CD4-positive, alpha-beta memory T cell (primary cell): ENCODE measurements around the gene STYXL1. TPM values are rescaled to one million over a fixed set of nuclear protein-coding genes. Genes with fewer than 3 reads are reported as not detected.
"Not testable (repeated sequence)": the region's sequence is repeated elsewhere in the genome, so short reads cannot be mapped to it uniquely, and the experiment has no call there.

ENCODE experiments used
- CTCF ChIA-PET: fragments of 350-600 bp; sonication (Branson Sonifier 250); formaldehyde crosslinking; loops from one replicate; lab custom pipeline; 2021; ENCODE audit warnings: inconsistent platforms; ENCODE audit not compliant: partially characterized antibody; lab: Charles Lee
- POLR2A ChIA-PET: fragments of 350-600 bp; sonication (Branson Sonifier 250); formaldehyde crosslinking; loops from one replicate; lab custom pipeline; 2021; ENCODE audit not compliant: partially characterized antibody; lab: Charles Lee
- DNase-seq, 5 donors: peaks; one replicate each; pipeline versions ENCODE4 v3.0.0 to v3.0.0-alpha.2; 2020 to 2022; ENCODE audit warnings: mixed read lengths in 1 of 5
- H3K27ac ChIP-seq: one replicate; pipeline ENCODE4 v1.7.0; 2013; ENCODE audit warnings: low read depth, low read length
- H3K27me3 ChIP-seq: 2 replicates; pipeline ENCODE4 v1.7.0; 2013; ENCODE audit warnings: mild to moderate bottlenecking, low read length, moderate library complexity; ENCODE audit not compliant: insufficient read depth
- H3K36me3 ChIP-seq: 2 replicates; pipeline ENCODE4 v1.7.0; 2013; ENCODE audit warnings: mild to moderate bottlenecking, low read length, moderate library complexity; ENCODE audit not compliant: insufficient read depth
- H3K4me1 ChIP-seq: 2 replicates; pipeline ENCODE4 v1.7.0; 2013; ENCODE audit warnings: mild to moderate bottlenecking, low read length, moderate library complexity; ENCODE audit not compliant: insufficient read depth
- H3K4me3 ChIP-seq, 2 donors: one replicate each; pipeline ENCODE4 v1.7.0; 2013; ENCODE audit warnings: low read length in 2 of 2, mild to moderate bottlenecking in 1 of 2
- H3K9me3 ChIP-seq, 2 donors: one replicate each; pipeline ENCODE4 v1.7.0; 2013; ENCODE audit warnings: low read length in 2 of 2, control low read depth in 1 of 2; ENCODE audit not compliant: control insufficient read depth in 1 of 2
- H3K27ac Mint-ChIP-seq, 7 donors: one replicate each; pipeline ENCODE4 v1.8.0; 2020 to 2021; ENCODE audit warnings: mixed read lengths in 7 of 7, mild to moderate bottlenecking in 6 of 7, inconsistent platforms in 3 of 7, moderate library complexity in 3 of 7
- H3K27me3 Mint-ChIP-seq, 2 donors: one replicate each; pipeline ENCODE4 v1.8.0; 2020 to 2021; ENCODE audit warnings: mixed read lengths in 2 of 2
- H3K36me3 Mint-ChIP-seq, 2 donors: one replicate each; pipeline ENCODE4 v1.8.0; 2020 to 2021; ENCODE audit warnings: mixed read lengths in 2 of 2, inconsistent platforms in 1 of 2, mild to moderate bottlenecking in 1 of 2
- H3K4me1 Mint-ChIP-seq, 4 donors: one replicate each; pipeline ENCODE4 v1.8.0; 2020 to 2021; ENCODE audit warnings: mixed read lengths in 4 of 4, mild to moderate bottlenecking in 1 of 4
- H3K4me3 Mint-ChIP-seq, 8 donors: one replicate each; pipeline ENCODE4 v1.8.0; 2020 to 2021; ENCODE audit warnings: mixed read lengths in 8 of 8, mild to moderate bottlenecking in 7 of 8, moderate library complexity in 6 of 8, inconsistent platforms in 3 of 8
- H3K9me3 Mint-ChIP-seq, 8 donors: one replicate each; pipeline ENCODE4 v1.8.0; 2020 to 2021; ENCODE audit warnings: mixed read lengths in 8 of 8, mild to moderate bottlenecking in 5 of 8, inconsistent platforms in 3 of 8, moderate library complexity in 1 of 8
- intact Hi-C: fragments of 100-400 bp; cut with micrococcal nuclease; formaldehyde crosslinking; loops from one replicate; pipeline ENCODE4 v1.15.1; 2023
- polyA plus RNA-seq, 2 donors: library from polyadenylated mRNA; unstranded; fragments of 300-500 nt; fragmentation: Illumina TruSeq; gene quantifications; one replicate each; pipeline ENCODE4 v1.2.3, GENCODE V29; 2021
- total RNA-seq, 2 experiments: library from RNA; stranded (reverse); gene quantifications; one replicate each; pipeline ENCODE4 v1.2.3, GENCODE V29; 2021

The STYXL1 gene
- total and polyA plus RNA-seq, 4 experiments from 2014 or later, result 18.9 to 71.0 (median 33.7) TPM

DNA sequence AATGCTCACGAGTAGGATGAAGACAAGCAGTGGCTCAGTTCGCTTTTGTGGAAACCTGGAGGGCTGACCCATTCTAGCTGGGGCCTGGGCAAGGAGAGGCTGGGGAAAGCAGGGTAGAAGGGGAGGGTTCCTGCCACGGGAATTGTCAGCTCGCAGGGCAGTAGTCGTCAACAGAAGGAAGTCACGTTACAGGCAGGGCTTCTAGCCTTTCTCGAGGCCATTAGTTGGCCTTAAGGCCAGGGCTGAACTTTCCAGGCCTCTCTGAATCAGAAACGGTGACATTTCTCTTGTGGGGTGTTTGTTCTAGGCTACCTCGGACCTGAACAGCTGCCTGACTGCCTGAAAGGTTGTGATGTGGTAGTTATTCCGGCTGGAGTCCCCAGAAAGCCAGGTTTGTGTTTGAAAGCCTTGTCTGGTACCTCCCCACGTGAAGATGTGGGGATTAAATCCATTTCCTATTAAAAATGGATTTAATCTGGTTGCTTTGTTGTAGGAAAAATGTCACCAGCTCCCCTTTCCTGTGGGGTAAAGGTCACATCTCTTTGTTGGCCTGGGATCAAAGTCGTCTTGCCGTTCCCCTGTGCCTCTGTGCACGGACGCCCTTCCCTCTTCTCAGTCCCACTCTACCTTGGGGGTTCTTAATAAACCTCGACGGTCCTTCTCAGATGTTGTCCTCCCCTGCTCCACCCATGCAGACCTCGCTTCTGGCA is 9.5 kb upstream of the STYXL1 start:
- Mint-ChIP-seq H3K27ac (peak overlapping the region in 2 of 7 donors; percentile 7 to 69), H3K4me3 (no peak overlapping the region), H3K4me1 (peaks cover 2 to 14% (median 6%) of the 10 kb centered on the region in 4 donors), H3K27me3 (no peaks in the 10 kb centered on the region), H3K36me3 (peaks cover 32 to 80% of the 10 kb centered on the region in 2 donors), H3K9me3 (no peaks in the 10 kb centered on the region)
- Histone ChIP-seq H3K4me1 (peaks cover under 1% of the 10 kb centered on the region), H3K27me3 (no peaks in the 10 kb centered on the region), H3K36me3 (peaks cover 74% of the 10 kb centered on the region), H3K4me3 (no peak overlapping the region), H3K27ac (no peak overlapping the region), H3K9me3 (no peaks in the 10 kb centered on the region)
- DNase-seq, result no peak
- CTCF ChIA-PET, result no interaction called here
- POLR2A ChIA-PET, result interaction anchor here (1.4 kb wide), 1 partner anchor 9 kb away, joined by 3 read pairs; the partner anchor contains the start of gene MDH2
- intact Hi-C loops, result no loop called here

DNA sequence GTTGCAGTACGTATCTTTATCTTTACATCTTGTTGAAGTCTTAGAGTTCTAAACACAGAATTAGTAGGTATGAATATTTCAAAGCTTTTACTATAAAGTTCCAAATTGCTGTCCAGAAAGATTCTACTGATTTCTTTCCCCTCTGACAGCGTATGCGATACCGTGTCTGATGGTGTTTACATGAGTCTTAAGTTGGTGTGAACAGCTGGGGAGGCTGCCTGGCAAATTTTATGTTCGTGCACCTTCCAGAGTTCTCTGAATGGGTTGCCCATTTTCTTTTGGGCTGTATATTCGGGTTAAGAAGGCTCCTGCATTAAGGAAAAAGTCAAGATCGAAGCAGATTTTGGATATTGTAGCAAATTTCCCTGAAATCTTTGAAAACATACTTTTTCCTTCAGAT is 8.4 kb upstream of the STYXL1 start:
- Mint-ChIP-seq H3K4me3 (no peak overlapping the region), H3K27ac (no peak overlapping the region), H3K4me1 (peaks cover 9 to 24% (median 13%) of the 10 kb centered on the region in 4 donors), H3K36me3 (peaks cover 25 to 76% of the 10 kb centered on the region in 2 donors), H3K9me3 (no peaks in the 10 kb centered on the region), H3K27me3 (no peaks in the 10 kb centered on the region)
- ChIA-PET CTCF (no interaction called here), POLR2A (interaction anchor here (1.4 kb wide), 1 partner anchor 8 kb away, joined by 3 read pairs; the partner anchor contains the start of gene MDH2)
- H3K9me3 ChIP-seq, result no peaks in the 10 kb centered on the region
- DNase-seq, result no peak
- H3K36me3 ChIP-seq, result peaks cover 66% of the 10 kb centered on the region
- intact Hi-C loops, result no loop called here
- no peaks in the 10 kb centered on the region for H3K27me3 ChIP-seq
- no peak overlapping the region for H3K4me3 ChIP-seq
- H3K4me1 ChIP-seq, result peaks cover 11% of the 10 kb centered on the region
- H3K27ac ChIP-seq, result no peak overlapping the region

GRCh38 chr7:76054123-76055120 is 6.6 kb upstream of the STYXL1 start:
- no peaks in the 10 kb centered on the region for H3K9me3 ChIP-seq
- DNase-seq, result no peak
- H3K36me3 Mint-ChIP-seq, result peaks cover 21 to 64% of the 10 kb centered on the region in 2 donors
- H3K27me3 ChIP-seq, result no peaks in the 10 kb centered on the region
- POLR2A ChIA-PET, result interaction anchor here (0.8 to 1.6 kb wide), 2 partner anchors 10 to 46 kb away, joined by 3 read pairs; no protein-coding TSS in a partner anchor
- peak overlapping the region in 2 of 7 donors; percentile 24 to 27 for H3K27ac Mint-ChIP-seq
- H3K27ac ChIP-seq, result no peak overlapping the region
- H3K9me3 Mint-ChIP-seq, result peaks cover 0 to 2% (median 0%) of the 10 kb centered on the region in 8 donors
- H3K4me1 ChIP-seq, result peaks cover 23% of the 10 kb centered on the region
- no peak overlapping the region for H3K4me3 Mint-ChIP-seq
- no peaks in the 10 kb centered on the region for H3K27me3 Mint-ChIP-seq
- CTCF ChIA-PET, result interaction anchor here (1.2 to 1.6 kb wide), 2 partner anchors 9 to 34 kb away, joined by 3 to 4 read pairs; no protein-coding TSS in a partner anchor
- H3K4me1 Mint-ChIP-seq, result peaks cover 17 to 42% (median 25%) of the 10 kb centered on the region in 4 donors
- H3K36me3 ChIP-seq, result peaks cover 47% of the 10 kb centered on the region
- no peak overlapping the region for H3K4me3 ChIP-seq
- intact Hi-C loops, result no loop called here

DNA sequence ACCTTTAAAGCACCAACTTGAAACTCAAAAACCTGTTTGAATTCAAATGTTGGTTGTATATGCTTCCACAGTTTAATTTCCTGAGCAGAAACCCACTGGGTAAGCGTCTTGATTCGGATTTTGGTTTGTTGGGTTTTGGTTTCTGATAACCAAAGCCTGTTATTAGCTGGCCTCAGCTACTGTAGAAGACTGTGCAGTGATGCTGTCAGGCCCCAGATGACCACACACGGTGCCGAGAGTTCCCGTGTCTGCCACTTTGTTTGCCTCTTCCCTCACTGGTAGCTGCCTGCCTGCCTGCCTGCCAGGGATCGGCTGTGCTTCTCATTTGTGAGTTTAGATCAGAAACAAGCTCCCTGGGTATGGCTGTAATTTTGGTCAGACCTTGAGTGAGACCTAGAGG is 5.7 kb upstream of the STYXL1 start:
- intact Hi-C loops, result no loop called here
- Histone ChIP-seq H3K27me3 (no peaks in the 10 kb centered on the region), H3K4me3 (no peak overlapping the region), H3K4me1 (peaks cover 30% of the 10 kb centered on the region), H3K9me3 (no peaks in the 10 kb centered on the region), H3K36me3 (peaks cover 38% of the 10 kb centered on the region), H3K27ac (no peak overlapping the region)
- H3K9me3 Mint-ChIP-seq, result peaks cover 0 to 2% (median 0%) of the 10 kb centered on the region in 8 donors
- H3K36me3 Mint-ChIP-seq, result peaks cover 23 to 59% of the 10 kb centered on the region in 2 donors
- no peaks in the 10 kb centered on the region for H3K27me3 Mint-ChIP-seq
- H3K4me3 Mint-ChIP-seq, result no peak overlapping the region
- peaks cover 22 to 52% (median 31%) of the 10 kb centered on the region in 4 donors for H3K4me1 Mint-ChIP-seq
- DNase-seq, result no peak
- peak overlapping the region in 1 of 7 donors; percentile 4 for H3K27ac Mint-ChIP-seq
- POLR2A ChIA-PET, result interaction anchor here (0.6 to 1.6 kb wide), 3 partner anchors 9 to 139 kb away, joined by 3 to 5 read pairs (median 3); no protein-coding TSS in a partner anchor
- CTCF ChIA-PET, result interaction anchor here (1.2 to 1.6 kb wide), 2 partner anchors 10 to 33 kb away, joined by 3 to 4 read pairs; no protein-coding TSS in a partner anchor

- intact Hi-C loops, H3K9me3 ChIP-seq, DNase-seq, H3K4me3 Mint-ChIP-seq, H3K9me3 Mint-ChIP-seq, H3K4me3 ChIP-seq, H3K27me3 Mint-ChIP-seq, H3K27ac ChIP-seq, H3K27me3 ChIP-seq: not testable (repeated sequence)
- peaks cover 15 to 56% of the 10 kb centered on the region in 2 donors for H3K36me3 Mint-ChIP-seq
- ChIA-PET CTCF (interaction anchor here (1.6 kb wide), 1 partner anchor 32 kb away, joined by 4 read pairs; no protein-coding TSS in a partner anchor), POLR2A (interaction anchor here (0.6 kb wide), 1 partner anchor 138 kb away, joined by 5 read pairs; no protein-coding TSS in a partner anchor)
- peaks cover 24 to 55% (median 36%) of the 10 kb centered on the region in 4 donors for H3K4me1 Mint-ChIP-seq
- H3K36me3 ChIP-seq, result peaks cover 30% of the 10 kb centered on the region
- peak overlapping the region in 1 of 7 donors; percentile 66 for H3K27ac Mint-ChIP-seq
- H3K4me1 ChIP-seq, result peaks cover 30% of the 10 kb centered on the region
Measured at GRCh38 chr7:76052681-76053080, 4.9 kb upstream of the STYXL1 start.

DNA sequence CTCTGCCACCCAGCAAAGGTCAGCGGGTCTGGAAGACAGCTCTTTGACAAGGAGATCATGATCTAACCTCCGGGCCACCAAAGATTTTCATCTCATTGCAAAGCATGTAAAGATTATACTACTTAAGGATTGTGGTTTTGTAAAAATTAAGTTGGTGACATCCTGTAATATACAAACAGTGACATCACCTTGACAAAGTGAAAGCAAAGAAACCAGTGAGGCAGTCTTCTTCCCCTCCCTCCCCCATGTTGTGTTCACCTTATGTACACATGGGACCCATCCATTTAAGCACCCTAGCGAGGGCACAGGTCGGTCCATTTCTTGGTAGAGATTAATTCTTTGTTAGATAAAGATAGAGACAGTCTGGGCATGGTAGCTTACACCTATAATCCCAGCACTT is 4.0 kb upstream of the STYXL1 start:
- H3K4me3 Mint-ChIP-seq, result peak overlapping the region in 2 of 8 donors; percentile 18 to 20

More for the DNA sequence above, 4.0 kb upstream of the STYXL1 start:
- H3K36me3 ChIP-seq, result peaks cover 22% of the 10 kb centered on the region
- intact Hi-C loops, result no loop called here
- DNase-seq, result peak in 4 of 5 donors; percentile 10 to 35 (median 21)
- H3K27ac Mint-ChIP-seq, result peak overlapping the region; percentile 35 to 91 (median 82)
- H3K9me3 ChIP-seq, result no peaks in the 10 kb centered on the region
- peaks cover 12 to 49% of the 10 kb centered on the region in 2 donors for H3K36me3 Mint-ChIP-seq
- H3K27me3 ChIP-seq, result no peaks in the 10 kb centered on the region
- H3K4me1 ChIP-seq, result peaks cover 32% of the 10 kb centered on the region
- peaks cover 25 to 53% (median 37%) of the 10 kb centered on the region in 4 donors for H3K4me1 Mint-ChIP-seq
- H3K4me3 ChIP-seq, result no peak overlapping the region
- CTCF ChIA-PET, result no interaction called here
- H3K27me3 Mint-ChIP-seq, result no peaks in the 10 kb centered on the region
- POLR2A ChIA-PET, result interaction anchor here (0.8 kb wide), 1 partner anchor 57 kb away, joined by 3 read pairs; the partner anchor contains the start of gene TMEM120A
- H3K9me3 Mint-ChIP-seq, result peaks cover 0 to 2% (median 0%) of the 10 kb centered on the region in 8 donors
- H3K27ac ChIP-seq, result no peak overlapping the region
